Right atrium auricular region (tissue), 2 donors: Measurements from ENCODE around the gene NIPAL3. TPM values are rescaled to one million over a fixed set of nuclear protein-coding genes. Genes with fewer than 3 reads are reported as not detected.

Experiments used
- DNase-seq: peaks from one replicate; pipeline ENCODE4 v3.0.0-alpha.2; 2019; ENCODE audit warnings: low spot score
- H3K27ac ChIP-seq, 2 donors: fragments of 200-600 bp; sonication (generic); 1 replicate in 1 of 2; 2 replicates in 1 of 2; pipeline ENCODE4 v1.5.1; 2016 to 2019
- H3K27me3 ChIP-seq, 2 donors: fragments of 200-600 bp; sonication (generic); one replicate each; pipeline versions ENCODE4 v1.5.1 to v1.6.0; 2017 to 2019
- H3K36me3 ChIP-seq: fragments of 200-600 bp; sonication (generic); one replicate; pipeline ENCODE4 v1.5.1; 2016
- H3K4me1 ChIP-seq, 2 donors: fragments of 200-600 bp; sonication (generic); one replicate each; pipeline versions ENCODE4 v1.5.1 to v1.6.0; 2017 to 2019
- H3K4me3 ChIP-seq, 2 donors: fragments of 200-600 bp; sonication (generic); 1 replicate in 1 of 2; 2 replicates in 1 of 2; pipeline ENCODE4 v1.5.1; 2017 to 2019; ENCODE audit warnings: mild to moderate bottlenecking in 1 of 2, moderate library complexity in 1 of 2
- H3K9me3 ChIP-seq, 2 donors: fragments of 200-600 bp; sonication (generic); one replicate each; pipeline ENCODE4 v1.5.1; 2019
- total RNA-seq, 2 donors: library from RNA; depleted of rRNA; stranded (reverse); fragments of >200 nt; gene quantifications; one replicate each; pipeline ENCODE4 v1.1.0, GENCODE V29; 2016
- TF ChIP-seq, protein P1 (sequence below), 2 donors: fragments of 200-600 bp; sonication (generic); IDR thresholded peaks; one replicate each; pipeline ENCODE4 v1.5.1; 2019; ENCODE audit warnings: antibody characterized with exemption in 2 of 2

The NIPAL3 gene
- total RNA-seq, 2 donors from 2014 or later = 34.8 to 43.3 TPM

DNA sequence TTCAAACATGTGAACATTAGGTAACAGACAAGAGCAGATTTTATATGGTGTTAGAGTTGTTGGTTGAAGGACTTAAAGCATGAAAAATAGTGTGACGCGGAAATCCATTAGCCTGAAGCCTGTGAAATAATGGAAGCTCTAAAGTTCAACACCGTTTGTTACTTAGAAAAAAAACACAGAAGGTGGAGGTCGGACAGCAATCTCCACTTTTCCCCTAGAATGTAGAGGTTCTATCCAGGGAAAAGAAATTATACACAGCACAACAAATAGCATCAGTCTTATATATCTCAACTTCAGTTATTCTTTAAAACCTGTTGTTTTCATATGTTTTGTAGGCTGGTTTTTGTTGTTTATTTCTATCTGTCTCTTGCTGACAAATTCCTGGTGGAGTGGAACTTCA lies 89.0 kb downstream of the NIPAL3 start:
- H3K9me3 ChIP-seq = no peaks in the 10 kb centered on the region
- DNase-seq = no peak
- peaks cover 0 to 14% of the 10 kb centered on the region in 2 donors for H3K4me1 ChIP-seq
- TF ChIP-seq, protein P1, sequence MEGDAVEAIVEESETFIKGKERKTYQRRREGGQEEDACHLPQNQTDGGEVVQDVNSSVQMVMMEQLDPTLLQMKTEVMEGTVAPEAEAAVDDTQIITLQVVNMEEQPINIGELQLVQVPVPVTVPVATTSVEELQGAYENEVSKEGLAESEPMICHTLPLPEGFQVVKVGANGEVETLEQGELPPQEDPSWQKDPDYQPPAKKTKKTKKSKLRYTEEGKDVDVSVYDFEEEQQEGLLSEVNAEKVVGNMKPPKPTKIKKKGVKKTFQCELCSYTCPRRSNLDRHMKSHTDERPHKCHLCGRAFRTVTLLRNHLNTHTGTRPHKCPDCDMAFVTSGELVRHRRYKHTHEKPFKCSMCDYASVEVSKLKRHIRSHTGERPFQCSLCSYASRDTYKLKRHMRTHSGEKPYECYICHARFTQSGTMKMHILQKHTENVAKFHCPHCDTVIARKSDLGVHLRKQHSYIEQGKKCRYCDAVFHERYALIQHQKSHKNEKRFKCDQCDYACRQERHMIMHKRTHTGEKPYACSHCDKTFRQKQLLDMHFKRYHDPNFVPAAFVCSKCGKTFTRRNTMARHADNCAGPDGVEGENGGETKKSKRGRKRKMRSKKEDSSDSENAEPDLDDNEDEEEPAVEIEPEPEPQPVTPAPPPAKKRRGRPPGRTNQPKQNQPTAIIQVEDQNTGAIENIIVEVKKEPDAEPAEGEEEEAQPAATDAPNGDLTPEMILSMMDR (IDR thresholded peaks at IDR 0.05) = no peak
- H3K27ac ChIP-seq = no peak overlapping the region
- H3K36me3 ChIP-seq = no peaks in the 10 kb centered on the region
- no peaks in the 10 kb centered on the region for H3K27me3 ChIP-seq
- no peak overlapping the region for H3K4me3 ChIP-seq

DNA sequence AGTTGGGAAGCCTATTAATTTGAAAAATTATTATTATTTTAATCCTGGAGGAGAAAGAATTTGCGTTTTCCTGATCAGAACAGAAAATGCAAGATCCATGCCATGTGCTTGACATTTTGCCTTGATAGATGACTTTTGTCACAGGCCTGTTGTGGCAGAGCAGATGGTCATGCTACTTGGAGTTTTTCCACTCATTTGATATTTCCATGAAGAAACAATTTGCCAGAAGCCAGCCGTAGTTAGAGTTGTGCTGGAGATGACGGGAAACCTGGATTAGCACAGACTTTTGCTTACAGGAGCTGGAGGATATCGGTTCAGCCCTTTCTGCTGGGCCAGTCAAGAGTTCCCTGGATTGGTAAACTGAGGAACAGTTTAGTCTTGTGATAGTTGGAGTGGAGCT lies 90.2 kb downstream of the NIPAL3 start:
- Histone ChIP-seq H3K9me3 (no peaks in the 10 kb centered on the region), H3K4me3 (no peak overlapping the region), H3K36me3 (no peaks in the 10 kb centered on the region), H3K27me3 (no peaks in the 10 kb centered on the region), H3K4me1 (peaks cover 0 to 14% of the 10 kb centered on the region in 2 donors), H3K27ac (no peak overlapping the region)
- TF ChIP-seq, protein P1 (IDR thresholded peaks at IDR 0.05) = no peak
- DNase-seq = no peak

DNA sequence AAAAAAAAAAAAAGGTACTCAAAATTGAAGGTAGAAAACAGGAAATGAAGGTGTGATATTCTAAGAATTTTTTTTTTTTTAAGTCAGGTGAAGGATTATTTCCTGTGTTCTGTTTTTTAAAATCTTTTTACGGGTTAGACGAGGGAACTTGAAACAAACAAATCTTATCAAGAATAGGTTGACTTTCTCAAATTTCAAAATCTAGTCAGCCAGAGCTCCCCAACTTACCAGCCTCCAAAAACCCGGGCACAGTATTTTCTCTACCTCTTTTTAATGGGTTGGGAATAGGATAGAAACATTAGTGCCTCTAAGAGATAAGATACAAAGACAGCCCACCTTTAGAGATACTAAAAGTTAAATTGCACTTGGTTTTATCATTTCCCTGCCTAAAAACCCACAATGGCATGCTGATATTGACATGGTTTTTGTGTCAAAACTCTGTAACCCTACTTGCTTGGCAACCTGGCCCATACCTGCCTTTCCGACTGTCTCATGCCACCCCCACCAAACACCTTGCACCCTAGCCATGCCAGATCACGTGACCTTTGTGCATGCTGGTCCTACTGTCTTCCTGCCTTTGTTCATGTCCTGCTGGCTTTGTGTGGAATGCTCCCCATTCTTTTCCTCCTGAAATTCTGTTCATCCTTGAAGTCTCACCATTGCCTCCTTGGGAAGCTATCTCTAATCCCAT lies 91.2 kb downstream of the NIPAL3 start:
- H3K4me1 ChIP-seq = peaks cover 0 to 14% of the 10 kb centered on the region in 2 donors
- DNase-seq = no peak
- H3K4me3 ChIP-seq = no peak overlapping the region
- H3K27ac ChIP-seq = no peak overlapping the region
- no peaks in the 10 kb centered on the region for H3K27me3 ChIP-seq
- H3K9me3 ChIP-seq = no peaks in the 10 kb centered on the region
- H3K36me3 ChIP-seq = no peaks in the 10 kb centered on the region
- TF ChIP-seq, protein P1 (IDR thresholded peaks at IDR 0.05) = no peak

DNA sequence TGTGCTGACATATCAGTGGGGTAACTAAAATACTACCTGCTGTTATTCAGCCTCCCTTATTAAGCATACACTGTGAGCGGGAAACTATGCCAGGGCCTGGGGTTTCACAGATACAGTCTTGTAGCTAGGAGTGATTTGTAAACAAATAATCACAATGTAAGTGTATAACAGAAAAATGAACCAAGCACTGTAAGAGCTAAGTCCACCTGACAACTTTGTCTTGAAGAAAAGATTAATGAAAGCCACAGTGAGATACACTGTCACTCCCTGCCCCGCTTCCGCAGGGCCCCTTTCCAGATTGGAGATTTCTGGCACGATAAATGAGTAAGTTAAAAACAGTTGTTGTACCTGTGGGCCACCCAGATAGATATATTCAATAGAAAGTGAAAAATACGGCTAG lies 91.8 kb downstream of the NIPAL3 start:
- H3K27me3 ChIP-seq = no peaks in the 10 kb centered on the region
- H3K4me1 ChIP-seq = peaks cover 0 to 14% of the 10 kb centered on the region in 2 donors
- no peaks in the 10 kb centered on the region for H3K36me3 ChIP-seq
- no peaks in the 10 kb centered on the region for H3K9me3 ChIP-seq
- TF ChIP-seq, protein P1 (IDR thresholded peaks at IDR 0.05) = no peak
- H3K4me3 ChIP-seq = no peak overlapping the region
- no peak overlapping the region for H3K27ac ChIP-seq
- no peak for DNase-seq

DNA sequence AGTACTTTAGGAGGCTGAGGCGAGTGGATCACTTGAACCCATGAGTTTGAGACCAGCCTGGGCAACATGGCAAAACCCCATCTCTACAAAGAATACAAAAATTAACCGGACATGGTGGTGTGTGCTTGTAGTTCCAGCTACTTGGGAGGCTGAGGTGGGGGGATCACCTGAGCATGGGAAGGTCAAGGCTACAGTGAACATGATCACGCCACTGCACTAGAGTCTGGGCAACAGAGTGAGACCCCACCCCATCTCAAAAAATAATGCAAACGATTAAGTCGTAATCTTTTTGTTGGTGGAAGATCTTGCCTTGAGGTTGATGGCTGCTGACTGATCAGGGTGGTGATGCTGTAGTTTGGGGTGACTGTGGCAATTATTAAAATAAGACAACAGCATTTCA lies 93.3 kb downstream of the NIPAL3 start:
- H3K27me3 ChIP-seq = no peaks in the 10 kb centered on the region
- no peak for DNase-seq
- H3K4me1 ChIP-seq = peaks cover 0 to 7% of the 10 kb centered on the region in 2 donors
- no peak overlapping the region for H3K4me3 ChIP-seq
- H3K9me3 ChIP-seq = no peaks in the 10 kb centered on the region
- no peaks in the 10 kb centered on the region for H3K36me3 ChIP-seq
- TF ChIP-seq, protein P1 (IDR thresholded peaks at IDR 0.05) = no peak
- H3K27ac ChIP-seq = no peak overlapping the region

DNA sequence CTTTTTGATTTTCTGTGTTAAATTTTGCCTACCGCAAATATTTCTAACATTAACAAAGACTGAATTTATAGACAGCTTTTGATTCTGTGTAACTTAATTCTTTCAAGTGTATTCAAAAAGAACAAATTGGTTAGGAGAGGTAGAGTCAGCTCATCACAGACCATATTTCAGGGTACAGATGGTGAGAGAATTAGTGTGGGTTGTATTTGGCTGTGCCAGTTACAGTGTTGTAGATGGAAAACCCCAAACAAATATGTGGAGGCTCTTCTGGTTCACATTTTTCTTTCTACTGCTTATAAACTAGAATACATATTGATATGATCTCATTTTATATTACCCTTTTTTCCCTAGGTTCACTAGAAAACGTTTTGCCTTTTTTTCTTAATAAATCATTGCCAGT lies 98.1 kb downstream of the NIPAL3 start:
- Histone ChIP-seq H3K27ac (no peak overlapping the region), H3K4me3 (no peak overlapping the region), H3K4me1 (no peaks in the 10 kb centered on the region), H3K27me3 (no peaks in the 10 kb centered on the region), H3K36me3 (no peaks in the 10 kb centered on the region), H3K9me3 (no peaks in the 10 kb centered on the region)
- TF ChIP-seq, protein P1 (IDR thresholded peaks at IDR 0.05) = no peak
- DNase-seq = no peak
